ENCODE measurements around the gene ZNF423. TPM values are rescaled to one million over a fixed set of nuclear protein-coding genes. Genes with fewer than 3 reads are reported as not detected.

ZNF423 gene
- total and polyA plus RNA-seq, 2 of the 13 experiments (the other 11 are each of a cell fraction or from before 2014, with no cell fraction given), result 0.07 to 0.31 TPM

GRCh38 chr16:49801290-49801689 lies 54.6 kb downstream of the ZNF423 start:
- Histone ChIP-seq H4K20me1 (ENCODE audit: insufficient read depth, low read length) (no peaks in the 10 kb centered on the region), H3K4me3 (replicated peaks in 1 of 3; ENCODE audit: insufficient read depth in 1 of 3, low read depth in 2 of 3, low read length in 3 of 3) (no peak overlapping the region), H2AFZ (ENCODE audit: low read length) (no peak overlapping the region), H3K27ac (ENCODE audit: extremely low read length, insufficient read depth, low read length) (no peak overlapping the region), H3K9ac (ENCODE audit: insufficient read depth, low read depth, low read length) (no peak overlapping the region), H3K27me3 (ENCODE audit: control insufficient read depth in 1 of 2, insufficient read depth in 2 of 2, low read length in 2 of 2) (peaks cover 0 to 22% of the 10 kb centered on the region in 2 experiments; a peak in 2 of 5 replicates), H3K79me2 (ENCODE audit: insufficient read depth, low read length) (no peaks in the 10 kb centered on the region), H3K4me2 (ENCODE audit: low read depth, low read length) (no peak overlapping the region), H3K9me3 (ENCODE audit: low read length) (no peaks in the 10 kb centered on the region), H3K4me1 (ENCODE audit: insufficient read depth, low read length) (no peaks in the 10 kb centered on the region), H3K36me3 (replicated peaks in 1 of 2; ENCODE audit: control insufficient read depth in 1 of 2, insufficient read depth in 2 of 2, low read length in 2 of 2) (no peaks in the 10 kb centered on the region)
- ATAC-seq, result peak; percentile 53
- in situ Hi-C loops (cut with HindIII; ENCODE audit: extremely low pct_ligation_motif_present, low pct_unique_long_range_greater_than_20kb) (no loop called here), intact Hi-C loops (cut with micrococcal nuclease; ENCODE audit: unreplicated experiment) (no loop called here)
- BruUV-seq (replicated peaks), result no TSS peak
- WGBS (ENCODE audit: low lambda C conversion rate), result 0% methylated on average over 4 of the region's 4 CpGs
- TF ChIP-seq ZNF776 (CRISPR knock-in tag; IDR thresholded peaks at IDR 0.05), result no peak
- TF ChIP-seq, protein P1, sequence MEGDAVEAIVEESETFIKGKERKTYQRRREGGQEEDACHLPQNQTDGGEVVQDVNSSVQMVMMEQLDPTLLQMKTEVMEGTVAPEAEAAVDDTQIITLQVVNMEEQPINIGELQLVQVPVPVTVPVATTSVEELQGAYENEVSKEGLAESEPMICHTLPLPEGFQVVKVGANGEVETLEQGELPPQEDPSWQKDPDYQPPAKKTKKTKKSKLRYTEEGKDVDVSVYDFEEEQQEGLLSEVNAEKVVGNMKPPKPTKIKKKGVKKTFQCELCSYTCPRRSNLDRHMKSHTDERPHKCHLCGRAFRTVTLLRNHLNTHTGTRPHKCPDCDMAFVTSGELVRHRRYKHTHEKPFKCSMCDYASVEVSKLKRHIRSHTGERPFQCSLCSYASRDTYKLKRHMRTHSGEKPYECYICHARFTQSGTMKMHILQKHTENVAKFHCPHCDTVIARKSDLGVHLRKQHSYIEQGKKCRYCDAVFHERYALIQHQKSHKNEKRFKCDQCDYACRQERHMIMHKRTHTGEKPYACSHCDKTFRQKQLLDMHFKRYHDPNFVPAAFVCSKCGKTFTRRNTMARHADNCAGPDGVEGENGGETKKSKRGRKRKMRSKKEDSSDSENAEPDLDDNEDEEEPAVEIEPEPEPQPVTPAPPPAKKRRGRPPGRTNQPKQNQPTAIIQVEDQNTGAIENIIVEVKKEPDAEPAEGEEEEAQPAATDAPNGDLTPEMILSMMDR (CRISPR knock-in tag; IDR thresholded peaks at IDR 0.05), result 0 out of 2 replicates have a peak, but pooled peaks have one; percentile 11
- no peak for DNase-seq (ENCODE audit: low spot score)
- ChIA-PET POLR2A (no interaction called here), CTCF (ENCODE audit: low intra/inter-chr PET ratio, low total read pairs) (no interaction called here)
- FAIRE-seq, result no peak

- BruUV-seq (replicated peaks), result no TSS peak
- no peak overlapping the region for H2AFZ ChIP-seq (ENCODE audit: low read length)
- FAIRE-seq, result no peak
- peaks cover 0 to 22% of the 10 kb centered on the region in 2 experiments; a peak in 2 of 5 replicates for H3K27me3 ChIP-seq (ENCODE audit: control insufficient read depth in 1 of 2, insufficient read depth in 2 of 2, low read length in 2 of 2)
- no peak for DNase-seq (ENCODE audit: low spot score)
- no peaks in the 10 kb centered on the region for H3K79me2 ChIP-seq (ENCODE audit: insufficient read depth, low read length)
- H3K9me3 ChIP-seq (ENCODE audit: low read length), result no peaks in the 10 kb centered on the region
- in situ Hi-C loops (cut with HindIII; ENCODE audit: extremely low pct_ligation_motif_present, low pct_unique_long_range_greater_than_20kb), result no loop called here
- H3K27ac ChIP-seq (ENCODE audit: extremely low read length, insufficient read depth, low read length), result no peak overlapping the region
- no peak overlapping the region for H3K4me2 ChIP-seq (ENCODE audit: low read depth, low read length)
- H3K36me3 ChIP-seq (replicated peaks in 1 of 2; ENCODE audit: control insufficient read depth in 1 of 2, insufficient read depth in 2 of 2, low read length in 2 of 2), result no peaks in the 10 kb centered on the region
- 3% methylated on average over 11 of the region's 11 CpGs for WGBS (ENCODE audit: low lambda C conversion rate)
- intact Hi-C loops (cut with micrococcal nuclease; ENCODE audit: unreplicated experiment), result no loop called here
- H4K20me1 ChIP-seq (ENCODE audit: insufficient read depth, low read length), result no peaks in the 10 kb centered on the region
- no peak overlapping the region for H3K9ac ChIP-seq (ENCODE audit: insufficient read depth, low read depth, low read length)
- TF ChIP-seq, protein P2, sequence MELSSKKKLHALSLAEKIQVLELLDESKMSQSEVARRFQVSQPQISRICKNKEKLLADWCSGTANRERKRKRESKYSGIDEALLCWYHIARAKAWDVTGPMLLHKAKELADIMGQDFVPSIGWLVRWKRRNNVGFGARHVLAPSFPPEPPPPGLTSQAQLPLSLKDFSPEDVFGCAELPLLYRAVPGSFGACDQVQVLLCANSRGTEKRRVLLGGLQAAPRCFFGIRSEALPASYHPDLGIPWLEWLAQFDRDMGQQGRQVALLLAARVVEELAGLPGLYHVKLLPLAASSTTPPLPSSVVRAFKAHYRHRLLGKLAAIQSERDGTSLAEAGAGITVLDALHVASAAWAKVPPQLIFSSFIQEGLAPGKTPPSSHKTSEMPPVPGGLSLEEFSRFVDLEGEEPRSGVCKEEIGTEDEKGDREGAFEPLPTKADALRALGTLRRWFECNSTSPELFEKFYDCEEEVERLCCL (CRISPR knock-in tag; IDR thresholded peaks at IDR 0.05; ENCODE audit: borderline replicate concordance), result no peak
- TF ChIP-seq MED1 (CRISPR knock-in tag; IDR thresholded peaks at IDR 0.05) (no peak), EP300 (IDR thresholded peaks at IDR 0.05; ENCODE audit: low read depth in 2 of 2, low read length in 2 of 2) (no peak), EP300 (CRISPR knock-in tag; IDR thresholded peaks at IDR 0.05; ENCODE audit: borderline replicate concordance) (no peak)
- H3K4me3 ChIP-seq (replicated peaks in 1 of 3; ENCODE audit: insufficient read depth in 1 of 3, low read depth in 2 of 3, low read length in 3 of 3), result no peak overlapping the region
- ATAC-seq, result peak; percentile 31; the same call in 2 of the 3 replicates
- CTCF ChIA-PET (ENCODE audit: low intra/inter-chr PET ratio, low total read pairs), result no interaction called here
- H3K4me1 ChIP-seq (ENCODE audit: insufficient read depth, low read length), result no peaks in the 10 kb centered on the region
- POLR2A ChIA-PET, result no interaction called here
Observed at GRCh38 chr16:49800876-49801275, 55.0 kb downstream of the ZNF423 start.

Data from HepG2 (cell line).